SK-N-SH treated with all-trans-retinoic acid at 6 μM for 48 hours (cell line): Measurements from ENCODE around the gene CREBBP.

Source experiments
- GLIS3 ChIP-seq: fragments of 250-450 bp; sonication (Bioruptor Pico); IDR thresholded peaks from 2 replicates; pipeline ENCODE4 v1.5.0; 2020; ENCODE audit warnings: mild to moderate bottlenecking, moderate library complexity
- PPARA ChIP-seq: fragments of 250-450 bp; sonication (Bioruptor Pico); IDR thresholded peaks from 2 replicates; pipeline ENCODE4 v1.5.0; 2020; ENCODE audit warnings: mild to moderate bottlenecking, borderline replicate concordance
- TCF4 ChIP-seq: fragments of 250-450 bp; sonication (Bioruptor Pico); IDR thresholded peaks from 2 replicates; pipeline ENCODE4 v1.8.0; 2021; ENCODE audit warnings: mild to moderate bottlenecking, moderate library complexity, borderline replicate concordance
- ZFP3 ChIP-seq: fragments of 250-450 bp; sonication (Bioruptor Pico); IDR thresholded peaks from 2 replicates; pipeline ENCODE4 v1.5.0; 2020; ENCODE audit warnings: mild to moderate bottlenecking, moderate library complexity

GRCh38 chr16:3745751-3746355 lies 134.7 kb downstream of the CREBBP start:
- TF ChIP-seq TCF4 (CRISPR knock-in tag) (no peak), GLIS3 (CRISPR knock-in tag) (no peak), ZFP3 (CRISPR knock-in tag) (no peak), PPARA (CRISPR knock-in tag) (no peak)
